Sigmoid colon (tissue), 4 donors: ENCODE results near the gene INSIG1.

Experiments
- CTCF ChIP-seq, 4 experiments: fragments of 450-650 bp in 3 of 4; fragments of 200-600 bp in 1 of 4; IDR thresholded peaks; one replicate each; pipeline ENCODE4 v1.5.1; 2016 to 2019; ENCODE audit warnings: antibody characterized with exemption in 4 of 4, mild to moderate bottlenecking in 3 of 4, moderate library complexity in 2 of 4
- EP300 ChIP-seq, 4 donors: sonication (generic); formaldehyde crosslinking; IDR thresholded peaks; one replicate each; pipeline ENCODE4 v1.6.1; 2017; ENCODE audit warnings: antibody characterized with exemption in 4 of 4
- POLR2A ChIP-seq, 2 donors: fragments of 450-650 bp; IDR thresholded peaks; one replicate each; pipeline ENCODE4 v1.6.1; 2016; ENCODE audit warnings: antibody characterized with exemption in 2 of 2, mild to moderate bottlenecking in 2 of 2, moderate library complexity in 2 of 2
- POLR2AphosphoS5 ChIP-seq, 4 donors: sonication (generic); formaldehyde crosslinking; IDR thresholded peaks; one replicate each; pipeline ENCODE4 v1.6.1; 2017; ENCODE audit warnings: antibody characterized with exemption in 4 of 4

DNA sequence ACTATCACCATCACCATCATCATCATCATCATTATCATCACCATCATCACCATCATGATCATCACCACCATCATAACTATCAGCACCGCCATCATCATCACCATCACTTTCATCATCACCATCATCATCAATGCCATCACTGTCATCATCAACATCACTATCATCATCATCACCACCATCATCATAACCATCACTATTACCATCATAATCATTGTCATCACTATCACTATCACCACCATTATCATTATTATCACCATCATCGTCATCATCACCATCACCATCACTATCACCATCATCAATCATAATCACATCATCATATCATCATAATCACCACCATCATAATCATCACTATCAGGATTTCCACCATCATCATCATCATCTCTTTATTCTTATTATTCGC lies 20.6 kb downstream of the INSIG1 start:
- TF ChIP-seq CTCF (IDR thresholded peaks at IDR 0.05) (no peak), POLR2A (IDR thresholded peaks at IDR 0.05) (no peak), POLR2AphosphoS5 (IDR thresholded peaks at IDR 0.05) (no peak), EP300 (IDR thresholded peaks at IDR 0.05) (no peak)
